Measurements from ENCODE around the gene TTBK1. TPM values are rescaled to one million over a fixed set of nuclear protein-coding genes. Genes with fewer than 3 reads are reported as not detected.

Gene TTBK1
- total and polyA plus RNA-seq, 2 donors = 0.05 to 0.09 TPM

- H3K27ac ChIP-seq (ENCODE audit: low read depth in 1 of 2, low read length in 1 of 2) = no peak within 1 kb of the TSS
- H3K4me3 ChIP-seq (ENCODE audit: low read length in 2 of 2) = no peak within 1 kb of the TSS
- peak in 2 of 9 donors; percentile 4 to 14 for DNase-seq (ENCODE audit: low read depth in 6 of 9, low spot score in 9 of 9)
- no peaks in the 10 kb centered on the region for H3K36me3 ChIP-seq (ENCODE audit: control insufficient read depth in 2 of 2, insufficient read depth in 2 of 2, low read length in 1 of 2)
- H3K27me3 ChIP-seq (ENCODE audit: control insufficient read depth in 2 of 2, insufficient read depth in 1 of 2, low read length in 1 of 2) = peaks cover 3 to 36% of the 10 kb centered on the region in 2 donors
- WGBS = 9% methylated on average over 39 of the region's 39 CpGs
- peaks cover 0 to 4% of the 10 kb centered on the region in 2 donors for H3K4me1 ChIP-seq (ENCODE audit: control insufficient read depth in 2 of 2, insufficient read depth in 2 of 2, low read length in 2 of 2)
- H3K9me3 ChIP-seq (ENCODE audit: control insufficient read depth in 2 of 2, insufficient read depth in 1 of 2, low read length in 1 of 2) = peaks cover 0 to 5% of the 10 kb centered on the region in 2 donors
Measured at GRCh38 chr6:43308101-43308989, 65.1 kb downstream of the TTBK1 start, which contains the start of gene CRIP3. CRIP3 (minus strand) TSS chr6:43308826; CDS start chr6:43308792, 34 bp downstream.

DNA sequence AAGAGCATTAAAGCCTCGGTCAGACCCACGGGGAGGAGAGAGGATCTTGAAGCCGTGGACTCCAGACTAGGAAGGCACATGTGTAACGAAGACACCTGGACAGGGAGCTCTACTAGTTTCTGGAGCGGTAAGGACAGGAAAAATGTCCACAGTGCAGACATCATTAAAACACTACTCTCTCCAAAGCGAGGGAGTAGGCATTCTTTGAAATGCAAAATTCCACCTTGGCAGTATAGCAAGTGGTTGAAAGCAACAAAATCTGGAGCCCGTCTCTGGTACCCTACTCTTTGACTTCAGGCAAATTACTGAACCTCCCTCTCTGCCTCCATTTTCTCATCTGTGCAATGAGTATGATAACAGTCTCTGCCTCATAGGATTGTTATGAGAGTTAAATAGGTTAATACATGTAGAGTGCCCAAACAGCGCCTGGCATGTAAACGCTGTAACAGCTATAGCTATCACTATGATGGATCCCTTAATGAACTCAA is 65.8 kb downstream of the TTBK1 start:
- WGBS = 49% methylated on average over 9 of the region's 9 CpGs
- H3K27ac ChIP-seq (ENCODE audit: low read depth in 1 of 2, low read length in 1 of 2) = no peak overlapping the region
- DNase-seq (ENCODE audit: low read depth in 6 of 9, low spot score in 9 of 9) = no peak

GRCh38 chr6:43310134-43310533 is 66.9 kb downstream of the TTBK1 start:
- Histone ChIP-seq H3K27ac (ENCODE audit: low read depth in 1 of 2, low read length in 1 of 2) (no peak overlapping the region), H3K4me1 (ENCODE audit: control insufficient read depth in 2 of 2, insufficient read depth in 2 of 2, low read length in 2 of 2) (peaks cover 0 to 4% of the 10 kb centered on the region in 2 donors), H3K27me3 (ENCODE audit: control insufficient read depth in 2 of 2, insufficient read depth in 1 of 2, low read length in 1 of 2) (peaks cover 3 to 36% of the 10 kb centered on the region in 2 donors), H3K4me3 (ENCODE audit: low read length in 2 of 2) (no peak overlapping the region), H3K36me3 (ENCODE audit: control insufficient read depth in 2 of 2, insufficient read depth in 2 of 2, low read length in 1 of 2) (no peaks in the 10 kb centered on the region), H3K9me3 (ENCODE audit: control insufficient read depth in 2 of 2, insufficient read depth in 1 of 2, low read length in 1 of 2) (peaks cover 0 to 5% of the 10 kb centered on the region in 2 donors)
- DNase-seq (ENCODE audit: low read depth in 6 of 9, low spot score in 9 of 9) = no peak
- over 99% methylated on average over 2 of the region's 2 CpGs for WGBS

More for the DNA sequence above, 65.8 kb downstream of the TTBK1 start:
- H3K27me3 ChIP-seq (ENCODE audit: control insufficient read depth in 2 of 2, insufficient read depth in 1 of 2, low read length in 1 of 2) = peaks cover 3 to 36% of the 10 kb centered on the region in 2 donors
- H3K4me1 ChIP-seq (ENCODE audit: control insufficient read depth in 2 of 2, insufficient read depth in 2 of 2, low read length in 2 of 2) = peaks cover 0 to 4% of the 10 kb centered on the region in 2 donors
- peaks cover 0 to 5% of the 10 kb centered on the region in 2 donors for H3K9me3 ChIP-seq (ENCODE audit: control insufficient read depth in 2 of 2, insufficient read depth in 1 of 2, low read length in 1 of 2)
- H3K36me3 ChIP-seq (ENCODE audit: control insufficient read depth in 2 of 2, insufficient read depth in 2 of 2, low read length in 1 of 2) = no peaks in the 10 kb centered on the region
- no peak overlapping the region for H3K4me3 ChIP-seq (ENCODE audit: low read length in 2 of 2)

GRCh38 chr6:43310624-43311023 is 67.3 kb downstream of the TTBK1 start:
- no peaks in the 10 kb centered on the region for H3K36me3 ChIP-seq (ENCODE audit: control insufficient read depth in 2 of 2, insufficient read depth in 2 of 2, low read length in 1 of 2)
- no peak overlapping the region for H3K4me3 ChIP-seq (ENCODE audit: low read length in 2 of 2)
- H3K27me3 ChIP-seq (ENCODE audit: control insufficient read depth in 2 of 2, insufficient read depth in 1 of 2, low read length in 1 of 2) = peaks cover 3 to 36% of the 10 kb centered on the region in 2 donors
- DNase-seq (ENCODE audit: low read depth in 6 of 9, low spot score in 9 of 9) = peak in 1 of 9 donors; percentile 16
- no peak overlapping the region for H3K27ac ChIP-seq (ENCODE audit: low read depth in 1 of 2, low read length in 1 of 2)
- peaks cover 0 to 5% of the 10 kb centered on the region in 2 donors for H3K9me3 ChIP-seq (ENCODE audit: control insufficient read depth in 2 of 2, insufficient read depth in 1 of 2, low read length in 1 of 2)
- peaks cover 0 to 4% of the 10 kb centered on the region in 2 donors for H3K4me1 ChIP-seq (ENCODE audit: control insufficient read depth in 2 of 2, insufficient read depth in 2 of 2, low read length in 2 of 2)

- WGBS = 99% methylated on average over 3 of the region's 3 CpGs
- no peaks in the 10 kb centered on the region for H3K36me3 ChIP-seq (ENCODE audit: control insufficient read depth in 2 of 2, insufficient read depth in 2 of 2, low read length in 1 of 2)
- H3K27me3 ChIP-seq (ENCODE audit: control insufficient read depth in 2 of 2, insufficient read depth in 1 of 2, low read length in 1 of 2) = peaks cover 3 to 32% of the 10 kb centered on the region in 2 donors
- peaks cover 0 to 4% of the 10 kb centered on the region in 2 donors for H3K4me1 ChIP-seq (ENCODE audit: control insufficient read depth in 2 of 2, insufficient read depth in 2 of 2, low read length in 2 of 2)
- DNase-seq (ENCODE audit: low read depth in 6 of 9, low spot score in 9 of 9) = no peak
- no peak overlapping the region for H3K27ac ChIP-seq (ENCODE audit: low read depth in 1 of 2, low read length in 1 of 2)
- no peak overlapping the region for H3K4me3 ChIP-seq (ENCODE audit: low read length in 2 of 2)
- H3K9me3 ChIP-seq (ENCODE audit: control insufficient read depth in 2 of 2, insufficient read depth in 1 of 2, low read length in 1 of 2) = peaks cover 0 to 5% of the 10 kb centered on the region in 2 donors
Measured at GRCh38 chr6:43311666-43312065, 68.4 kb downstream of the TTBK1 start.

GRCh38 chr6:43313813-43314212 is 70.5 kb downstream of the TTBK1 start:
- H3K27me3 ChIP-seq (ENCODE audit: control insufficient read depth in 2 of 2, insufficient read depth in 1 of 2, low read length in 1 of 2) = peaks cover 3 to 14% of the 10 kb centered on the region in 2 donors
- no peaks in the 10 kb centered on the region for H3K9me3 ChIP-seq (ENCODE audit: control insufficient read depth in 2 of 2, insufficient read depth in 1 of 2, low read length in 1 of 2)
- DNase-seq (ENCODE audit: low read depth in 6 of 9, low spot score in 9 of 9) = no peak
- 96% methylated on average over 1 of the region's 1 CpG for WGBS
- H3K27ac ChIP-seq (ENCODE audit: low read depth in 1 of 2, low read length in 1 of 2) = no peak overlapping the region
- no peaks in the 10 kb centered on the region for H3K36me3 ChIP-seq (ENCODE audit: control insufficient read depth in 2 of 2, insufficient read depth in 2 of 2, low read length in 1 of 2)
- no peak overlapping the region for H3K4me3 ChIP-seq (ENCODE audit: low read length in 2 of 2)
- no peaks in the 10 kb centered on the region for H3K4me1 ChIP-seq (ENCODE audit: control insufficient read depth in 2 of 2, insufficient read depth in 2 of 2, low read length in 2 of 2)

- no peak overlapping the region for H3K27ac ChIP-seq (ENCODE audit: low read depth in 1 of 2, low read length in 1 of 2)
- no peaks in the 10 kb centered on the region for H3K27me3 ChIP-seq (ENCODE audit: control insufficient read depth in 2 of 2, insufficient read depth in 1 of 2, low read length in 1 of 2)
- H3K9me3 ChIP-seq (ENCODE audit: control insufficient read depth in 2 of 2, insufficient read depth in 1 of 2, low read length in 1 of 2) = no peaks in the 10 kb centered on the region
- H3K36me3 ChIP-seq (ENCODE audit: control insufficient read depth in 2 of 2, insufficient read depth in 2 of 2, low read length in 1 of 2) = no peaks in the 10 kb centered on the region
- DNase-seq (ENCODE audit: low read depth in 6 of 9, low spot score in 9 of 9) = no peak
- 92% methylated on average over 2 of the region's 2 CpGs for WGBS
- no peak overlapping the region for H3K4me3 ChIP-seq (ENCODE audit: low read length in 2 of 2)
- no peaks in the 10 kb centered on the region for H3K4me1 ChIP-seq (ENCODE audit: control insufficient read depth in 2 of 2, insufficient read depth in 2 of 2, low read length in 2 of 2)
Measured at GRCh38 chr6:43318011-43318410, 74.7 kb downstream of the TTBK1 start.

DNA sequence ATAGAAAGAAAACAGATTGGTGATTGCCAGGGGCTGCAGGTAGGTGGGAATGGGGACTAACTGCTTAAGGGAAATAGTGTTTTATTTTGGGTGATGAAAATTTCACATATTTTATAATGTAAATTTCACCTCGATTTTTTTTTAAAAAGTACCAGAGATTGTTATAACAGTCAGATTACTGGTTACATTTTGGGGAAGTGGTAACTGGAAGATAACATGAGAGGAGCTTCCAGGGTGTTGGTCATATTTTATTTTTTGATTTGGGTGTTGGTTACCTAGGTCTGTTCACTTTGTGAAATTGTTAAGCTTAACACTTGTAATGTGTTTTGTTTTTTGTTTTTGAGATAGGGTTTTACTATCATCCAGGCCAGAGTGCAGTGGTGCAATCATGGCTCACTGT is 82.6 kb downstream of the TTBK1 start:
- 45% methylated on average over 1 of the region's 1 CpG for WGBS
- Histone ChIP-seq H3K27ac (ENCODE audit: low read depth in 1 of 2, low read length in 1 of 2) (no peak overlapping the region), H3K36me3 (ENCODE audit: control insufficient read depth in 2 of 2, insufficient read depth in 2 of 2, low read length in 1 of 2) (no peaks in the 10 kb centered on the region), H3K4me1 (ENCODE audit: control insufficient read depth in 2 of 2, insufficient read depth in 2 of 2, low read length in 2 of 2) (no peaks in the 10 kb centered on the region), H3K9me3 (ENCODE audit: control insufficient read depth in 2 of 2, insufficient read depth in 1 of 2, low read length in 1 of 2) (no peaks in the 10 kb centered on the region), H3K27me3 (ENCODE audit: control insufficient read depth in 2 of 2, insufficient read depth in 1 of 2, low read length in 1 of 2) (no peaks in the 10 kb centered on the region), H3K4me3 (ENCODE audit: low read length in 2 of 2) (no peak overlapping the region)
- no peak for DNase-seq (ENCODE audit: low read depth in 6 of 9, low spot score in 9 of 9)

- H3K27ac ChIP-seq (ENCODE audit: low read depth in 1 of 2, low read length in 1 of 2) = no peak overlapping the region
Measured at GRCh38 chr6:43328528-43328927, 85.2 kb downstream of the TTBK1 start.

More at GRCh38 chr6:43328528-43328927, 85.2 kb downstream of the TTBK1 start:
- H3K4me1 ChIP-seq (ENCODE audit: control insufficient read depth in 2 of 2, insufficient read depth in 2 of 2, low read length in 2 of 2) = no peaks in the 10 kb centered on the region
- 54% methylated on average over 1 of the region's 1 CpG for WGBS
- DNase-seq (ENCODE audit: low read depth in 6 of 9, low spot score in 9 of 9) = no peak
- no peak overlapping the region for H3K4me3 ChIP-seq (ENCODE audit: low read length in 2 of 2)
- no peaks in the 10 kb centered on the region for H3K36me3 ChIP-seq (ENCODE audit: control insufficient read depth in 2 of 2, insufficient read depth in 2 of 2, low read length in 1 of 2)
- no peaks in the 10 kb centered on the region for H3K9me3 ChIP-seq (ENCODE audit: control insufficient read depth in 2 of 2, insufficient read depth in 1 of 2, low read length in 1 of 2)
- no peaks in the 10 kb centered on the region for H3K27me3 ChIP-seq (ENCODE audit: control insufficient read depth in 2 of 2, insufficient read depth in 1 of 2, low read length in 1 of 2)
